ENCODE results near the gene KCNQ5. TPM values are rescaled to one million over a fixed set of nuclear protein-coding genes. Genes with fewer than 3 reads are reported as not detected.

KCNQ5 gene
- total and polyA plus RNA-seq, 10 of the 15 experiments (the other 5 are each of a cell fraction or from before 2014, with no cell fraction given) = 0.60 to 16.2 (median 3.2) TPM

DNA sequence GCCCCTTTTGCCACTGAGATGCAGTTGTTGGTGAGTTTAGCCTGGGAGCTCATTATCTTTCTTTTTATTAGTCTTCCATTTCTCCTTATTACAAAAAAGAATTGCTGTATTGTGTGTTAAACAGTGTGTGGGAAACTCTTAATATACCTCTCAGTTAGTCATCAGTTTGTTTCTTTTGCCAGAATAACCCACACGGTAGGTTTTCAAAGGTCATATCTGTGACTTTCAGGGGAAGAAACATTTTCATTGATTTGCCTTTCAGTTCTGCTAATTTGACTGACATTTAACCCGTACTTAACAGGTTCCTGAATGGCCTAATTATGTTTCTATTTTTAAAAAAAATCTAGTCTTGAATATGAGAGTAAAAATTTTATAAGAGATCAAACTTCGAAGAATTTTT, 458.1 kb downstream of the KCNQ5 start (continued):
- TF ChIP-seq ZNF217 (IDR thresholded peaks at IDR 0.05) (peak; percentile 21; the same call in 1 of the 2 replicates), PAX5 (IDR thresholded peaks at IDR 0.05; ENCODE audit: borderline replicate concordance, low read depth, low read length) (0 out of 2 replicates have a peak, but pooled peaks have one; percentile 27), CHD4 (IDR thresholded peaks at IDR 0.05) (no peak), BCL11A (IDR thresholded peaks at IDR 0.05; ENCODE audit: low read depth, low read length) (0 out of 2 replicates have a peak, but pooled peaks have one; percentile 37), NR2F1 (conservative IDR thresholded peaks at IDR 0.05) (peak; percentile 95), SPI1 (IDR thresholded peaks at IDR 0.05; ENCODE audit: borderline replicate concordance, insufficient read depth, low read depth, low read length) (peak; percentile 78), DPF2 (IDR thresholded peaks at IDR 0.05) (peak; percentile 59; the same call in 1 of the 2 replicates)
- TF ChIP-seq, protein P1, sequence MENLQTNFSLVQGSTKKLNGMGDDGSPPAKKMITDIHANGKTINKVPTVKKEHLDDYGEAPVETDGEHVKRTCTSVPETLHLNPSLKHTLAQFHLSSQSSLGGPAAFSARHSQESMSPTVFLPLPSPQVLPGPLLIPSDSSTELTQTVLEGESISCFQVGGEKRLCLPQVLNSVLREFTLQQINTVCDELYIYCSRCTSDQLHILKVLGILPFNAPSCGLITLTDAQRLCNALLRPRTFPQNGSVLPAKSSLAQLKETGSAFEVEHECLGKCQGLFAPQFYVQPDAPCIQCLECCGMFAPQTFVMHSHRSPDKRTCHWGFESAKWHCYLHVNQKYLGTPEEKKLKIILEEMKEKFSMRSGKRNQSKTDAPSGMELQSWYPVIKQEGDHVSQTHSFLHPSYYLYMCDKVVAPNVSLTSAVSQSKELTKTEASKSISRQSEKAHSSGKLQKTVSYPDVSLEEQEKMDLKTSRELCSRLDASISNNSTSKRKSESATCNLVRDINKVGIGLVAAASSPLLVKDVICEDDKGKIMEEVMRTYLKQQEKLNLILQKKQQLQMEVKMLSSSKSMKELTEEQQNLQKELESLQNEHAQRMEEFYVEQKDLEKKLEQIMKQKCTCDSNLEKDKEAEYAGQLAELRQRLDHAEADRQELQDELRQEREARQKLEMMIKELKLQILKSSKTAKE (IDR thresholded peaks at IDR 0.05; ENCODE audit: low read depth, poor library complexity, severe bottlenecking) = peak; percentile 68
- TF ChIP-seq, protein P2, sequence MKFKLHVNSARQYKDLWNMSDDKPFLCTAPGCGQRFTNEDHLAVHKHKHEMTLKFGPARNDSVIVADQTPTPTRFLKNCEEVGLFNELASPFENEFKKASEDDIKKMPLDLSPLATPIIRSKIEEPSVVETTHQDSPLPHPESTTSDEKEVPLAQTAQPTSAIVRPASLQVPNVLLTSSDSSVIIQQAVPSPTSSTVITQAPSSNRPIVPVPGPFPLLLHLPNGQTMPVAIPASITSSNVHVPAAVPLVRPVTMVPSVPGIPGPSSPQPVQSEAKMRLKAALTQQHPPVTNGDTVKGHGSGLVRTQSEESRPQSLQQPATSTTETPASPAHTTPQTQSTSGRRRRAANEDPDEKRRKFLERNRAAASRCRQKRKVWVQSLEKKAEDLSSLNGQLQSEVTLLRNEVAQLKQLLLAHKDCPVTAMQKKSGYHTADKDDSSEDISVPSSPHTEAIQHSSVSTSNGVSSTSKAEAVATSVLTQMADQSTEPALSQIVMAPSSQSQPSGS (IDR thresholded peaks at IDR 0.05; ENCODE audit: low read length) = no peak
- TF ChIP-seq, protein P3, sequence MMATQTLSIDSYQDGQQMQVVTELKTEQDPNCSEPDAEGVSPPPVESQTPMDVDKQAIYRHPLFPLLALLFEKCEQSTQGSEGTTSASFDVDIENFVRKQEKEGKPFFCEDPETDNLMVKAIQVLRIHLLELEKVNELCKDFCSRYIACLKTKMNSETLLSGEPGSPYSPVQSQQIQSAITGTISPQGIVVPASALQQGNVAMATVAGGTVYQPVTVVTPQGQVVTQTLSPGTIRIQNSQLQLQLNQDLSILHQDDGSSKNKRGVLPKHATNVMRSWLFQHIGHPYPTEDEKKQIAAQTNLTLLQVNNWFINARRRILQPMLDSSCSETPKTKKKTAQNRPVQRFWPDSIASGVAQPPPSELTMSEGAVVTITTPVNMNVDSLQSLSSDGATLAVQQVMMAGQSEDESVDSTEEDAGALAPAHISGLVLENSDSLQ (IDR thresholded peaks at IDR 0.05) = peak; percentile 94
- TF ChIP-seq, protein P4, sequence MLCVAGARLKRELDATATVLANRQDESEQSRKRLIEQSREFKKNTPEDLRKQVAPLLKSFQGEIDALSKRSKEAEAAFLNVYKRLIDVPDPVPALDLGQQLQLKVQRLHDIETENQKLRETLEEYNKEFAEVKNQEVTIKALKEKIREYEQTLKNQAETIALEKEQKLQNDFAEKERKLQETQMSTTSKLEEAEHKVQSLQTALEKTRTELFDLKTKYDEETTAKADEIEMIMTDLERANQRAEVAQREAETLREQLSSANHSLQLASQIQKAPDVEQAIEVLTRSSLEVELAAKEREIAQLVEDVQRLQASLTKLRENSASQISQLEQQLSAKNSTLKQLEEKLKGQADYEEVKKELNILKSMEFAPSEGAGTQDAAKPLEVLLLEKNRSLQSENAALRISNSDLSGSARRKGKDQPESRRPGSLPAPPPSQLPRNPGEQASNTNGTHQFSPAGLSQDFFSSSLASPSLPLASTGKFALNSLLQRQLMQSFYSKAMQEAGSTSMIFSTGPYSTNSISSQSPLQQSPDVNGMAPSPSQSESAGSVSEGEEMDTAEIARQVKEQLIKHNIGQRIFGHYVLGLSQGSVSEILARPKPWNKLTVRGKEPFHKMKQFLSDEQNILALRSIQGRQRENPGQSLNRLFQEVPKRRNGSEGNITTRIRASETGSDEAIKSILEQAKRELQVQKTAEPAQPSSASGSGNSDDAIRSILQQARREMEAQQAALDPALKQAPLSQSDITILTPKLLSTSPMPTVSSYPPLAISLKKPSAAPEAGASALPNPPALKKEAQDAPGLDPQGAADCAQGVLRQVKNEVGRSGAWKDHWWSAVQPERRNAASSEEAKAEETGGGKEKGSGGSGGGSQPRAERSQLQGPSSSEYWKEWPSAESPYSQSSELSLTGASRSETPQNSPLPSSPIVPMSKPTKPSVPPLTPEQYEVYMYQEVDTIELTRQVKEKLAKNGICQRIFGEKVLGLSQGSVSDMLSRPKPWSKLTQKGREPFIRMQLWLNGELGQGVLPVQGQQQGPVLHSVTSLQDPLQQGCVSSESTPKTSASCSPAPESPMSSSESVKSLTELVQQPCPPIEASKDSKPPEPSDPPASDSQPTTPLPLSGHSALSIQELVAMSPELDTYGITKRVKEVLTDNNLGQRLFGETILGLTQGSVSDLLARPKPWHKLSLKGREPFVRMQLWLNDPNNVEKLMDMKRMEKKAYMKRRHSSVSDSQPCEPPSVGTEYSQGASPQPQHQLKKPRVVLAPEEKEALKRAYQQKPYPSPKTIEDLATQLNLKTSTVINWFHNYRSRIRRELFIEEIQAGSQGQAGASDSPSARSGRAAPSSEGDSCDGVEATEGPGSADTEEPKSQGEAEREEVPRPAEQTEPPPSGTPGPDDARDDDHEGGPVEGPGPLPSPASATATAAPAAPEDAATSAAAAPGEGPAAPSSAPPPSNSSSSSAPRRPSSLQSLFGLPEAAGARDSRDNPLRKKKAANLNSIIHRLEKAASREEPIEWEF (IDR thresholded peaks at IDR 0.05; ENCODE audit: insufficient replicate concordance, low read depth, low read length) = peak; percentile 69

Data from GM12878 (cell line).